Measurements from ENCODE around the gene SND1. TPM values are rescaled to one million over a fixed set of nuclear protein-coding genes. Genes with fewer than 3 reads are reported as not detected.

Gene SND1
- total and polyA plus RNA-seq, 10 of the 15 experiments (the other 5 are each of a cell fraction or from before 2014, with no cell fraction given): 52.4 to 270 (median 146) TPM

- no peak for TF ChIP-seq CUX1 (IDR thresholded peaks at IDR 0.05; ENCODE audit: insufficient replicate concordance, low read depth, low read length)
- no peak for TF ChIP-seq CREM (IDR thresholded peaks at IDR 0.05; ENCODE audit: low read depth)
- TF ChIP-seq MYC (IDR thresholded peaks at IDR 0.05; ENCODE audit: insufficient read depth, insufficient read length, insufficient replicate concordance, low read length, severe bottlenecking): no peak
- TF ChIP-seq CEBPZ (IDR thresholded peaks at IDR 0.05; ENCODE audit: low read depth, low read length): no peak
Observed at GRCh38 chr7:128057909-128058308, 405.9 kb downstream of the SND1 start (continued).

All from GM12878 (cell line).